SKM-1 treated with dmso at 0.1 percent for 144 hours (cell line): Measurements from ENCODE around the gene CEP57L1.
A peak's percentile ranks its signal among the peaks of the same experiment; 100 is the strongest.

ENCODE experiments used
- DNase-seq: peaks from one replicate; lab custom pipeline; 2025; ENCODE audit not compliant: unreplicated experiment; lab: John Stamatoyannopoulos, UW

The CEP57L1 gene

GRCh38 chr6:109095036-109095834 is at the start of gene CEP57L1:
Gene CEP57L1, plus strand, starts transcription at chr6:109095507. Its CDS starts 49,715 bp downstream, at chr6:109145222.
- DNase-seq: peak; percentile 97

- DNase-seq: no peak
These were observed 47.1 kb upstream of the CEP57L1 start for GRCh38 chr6:109048176-109048575.

GRCh38 chr6:109048670-109049415 is 46.5 kb upstream of the CEP57L1 start:
- no peak for DNase-seq

- no peak for DNase-seq
These were observed 45.3 kb upstream of the CEP57L1 start for GRCh38 chr6:109050012-109050411.

DNA sequence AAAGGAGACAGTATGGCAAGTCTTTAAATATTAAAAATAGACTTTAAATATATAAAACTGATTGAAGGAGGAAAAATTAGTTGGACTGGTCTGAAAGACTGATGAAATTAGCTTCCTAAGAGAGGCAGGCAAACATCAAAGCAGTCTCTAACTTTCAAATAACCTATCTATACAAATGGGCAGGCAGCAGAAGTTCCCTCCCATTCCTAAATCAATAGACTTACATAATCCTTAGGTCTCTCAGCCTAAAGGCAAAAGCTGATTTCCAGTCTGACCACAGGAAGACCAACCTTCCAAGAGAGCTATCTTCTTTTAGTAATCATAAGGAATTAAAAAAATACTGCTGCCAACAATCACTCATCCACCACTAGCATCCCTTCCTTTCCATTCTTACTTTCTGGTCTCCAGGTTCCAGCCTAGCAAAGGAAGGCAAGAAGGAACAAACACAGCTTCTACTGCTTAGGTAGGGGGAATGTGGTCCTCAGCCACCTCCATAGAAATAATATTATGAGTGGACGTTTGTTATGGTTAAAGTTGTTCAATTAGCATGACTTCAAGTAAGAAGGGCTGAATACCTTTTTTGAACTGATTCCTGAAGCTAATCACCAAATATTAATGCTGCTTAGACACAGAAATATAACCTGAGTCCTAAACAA is 44.7 kb upstream of the CEP57L1 start:
- DNase-seq: no peak

DNA sequence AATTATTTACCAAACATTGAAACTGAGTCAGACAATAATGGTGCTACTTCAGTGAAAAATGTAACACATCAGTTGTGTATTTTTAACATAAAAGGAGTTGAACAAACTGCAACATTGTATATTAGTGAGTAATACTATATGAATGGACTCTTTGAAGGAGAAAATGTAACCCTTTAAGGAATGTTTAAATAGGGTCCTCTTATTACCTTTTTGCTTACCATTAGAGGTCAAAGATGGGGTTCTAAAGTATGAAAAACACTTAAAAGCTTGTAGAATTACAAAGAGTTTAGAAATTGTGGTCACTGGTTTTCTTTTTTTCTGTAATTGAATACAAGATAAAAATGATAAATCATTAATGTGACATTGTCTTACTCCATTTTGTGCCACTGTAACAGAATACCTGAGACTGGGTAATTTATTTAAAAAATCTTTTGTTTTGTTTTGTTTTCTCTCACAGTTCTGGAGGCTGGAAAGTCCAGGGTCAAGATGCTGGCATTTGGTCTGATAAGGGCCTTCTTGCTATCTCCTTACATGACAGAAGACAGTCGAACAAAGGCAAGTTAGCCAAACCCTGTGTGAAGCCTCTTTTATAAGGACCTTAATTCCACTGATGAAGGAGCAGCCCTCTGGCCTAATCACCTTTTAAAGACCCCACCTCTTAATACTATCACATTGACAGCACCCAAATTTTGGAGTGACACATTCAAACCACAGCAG is 43.8 kb upstream of the CEP57L1 start:
- DNase-seq: no peak

DNA sequence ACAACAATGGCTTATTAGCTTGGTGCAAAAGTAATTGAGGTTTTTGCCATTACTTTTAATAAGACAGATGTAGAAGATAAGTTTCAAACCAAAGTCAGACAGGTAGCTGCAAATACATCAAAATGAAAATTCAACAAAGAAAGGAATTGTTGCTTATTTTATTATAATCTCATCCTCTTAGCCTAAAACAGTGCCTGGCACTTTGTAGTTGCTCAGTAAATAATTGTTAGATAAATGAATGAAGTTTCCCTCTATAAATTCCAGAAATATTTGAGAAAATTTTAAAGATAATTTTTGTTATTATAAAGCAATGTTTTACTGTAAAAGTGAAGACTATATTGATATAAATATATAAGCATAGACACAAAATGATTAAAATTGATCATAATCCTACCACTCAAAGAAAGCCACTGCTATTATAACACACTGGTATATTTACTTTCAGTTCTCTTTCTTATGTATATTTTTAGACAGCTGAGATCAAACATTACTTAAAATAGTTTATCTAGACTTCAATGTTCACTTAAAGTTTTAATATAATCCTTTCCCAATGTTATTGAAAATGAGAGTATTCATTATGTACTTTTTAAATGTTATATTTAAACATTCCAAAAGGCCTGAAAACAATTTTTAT is 43.2 kb upstream of the CEP57L1 start:
- no peak for DNase-seq

GRCh38 chr6:109052852-109053251 is 42.5 kb upstream of the CEP57L1 start:
- DNase-seq: no peak

GRCh38 chr6:109053336-109053735 is 42.0 kb upstream of the CEP57L1 start:
- DNase-seq: no peak

DNA sequence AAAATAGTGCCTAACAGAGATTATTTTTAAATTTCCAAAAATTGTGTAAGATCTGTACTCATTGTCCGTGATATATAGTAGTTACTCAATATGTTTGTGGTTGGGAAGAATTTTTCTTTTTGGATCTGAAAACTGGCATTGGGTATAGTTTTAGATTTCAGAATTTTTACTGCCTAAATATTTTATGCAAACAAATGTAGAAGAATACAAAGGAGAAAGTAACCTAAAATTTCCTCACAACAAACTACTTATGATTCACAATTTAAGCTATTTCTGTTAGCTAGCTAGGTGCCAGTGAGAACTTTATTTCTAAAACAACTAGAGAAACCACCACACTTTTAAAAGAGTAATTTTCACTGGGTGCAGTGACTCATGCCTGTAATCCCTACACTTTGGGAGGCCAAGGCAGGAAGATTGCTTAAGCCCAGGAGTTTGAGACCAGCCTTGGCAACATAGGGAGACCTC is 39.5 kb upstream of the CEP57L1 start:
- DNase-seq: no peak

DNA sequence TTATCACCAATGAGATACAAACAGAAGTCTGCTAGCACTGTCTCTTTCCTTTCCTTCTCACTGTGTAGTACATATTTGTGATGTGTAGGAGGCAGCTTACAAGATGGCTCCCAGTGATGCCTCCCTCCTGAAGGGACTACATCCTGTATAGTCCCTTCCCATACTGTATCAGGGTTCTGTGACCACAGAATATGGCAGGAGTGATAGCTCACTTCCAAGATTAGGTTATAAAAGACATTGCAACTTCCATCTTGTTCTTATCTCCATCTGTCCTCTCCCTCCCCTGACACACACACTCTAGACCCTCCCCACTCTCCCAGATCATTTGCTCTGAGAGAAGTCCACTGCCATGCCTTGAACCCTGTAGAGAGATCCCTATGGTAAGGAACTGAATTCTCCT is 38.6 kb upstream of the CEP57L1 start:
- no peak for DNase-seq

DNA sequence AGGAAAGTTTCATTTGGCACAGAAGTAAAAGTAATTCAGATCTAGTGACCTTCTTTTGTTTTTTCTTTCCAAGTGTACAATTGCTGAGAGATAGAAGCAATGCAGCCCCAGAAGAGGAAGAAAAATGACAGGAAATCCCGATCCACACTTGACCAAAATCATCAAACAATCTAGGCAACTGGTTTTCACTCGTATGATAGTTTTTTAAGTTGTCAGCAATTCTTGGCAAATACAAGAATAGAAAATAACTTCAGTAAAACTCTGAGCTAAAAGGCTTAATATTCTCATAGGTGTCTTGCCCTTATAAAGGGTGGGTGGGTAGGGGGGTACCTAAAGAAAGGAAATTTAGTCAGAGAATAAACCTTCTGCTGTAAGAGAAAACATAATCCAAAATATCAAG is 36.7 kb upstream of the CEP57L1 start:
- DNase-seq: no peak

- DNase-seq: no peak
These were observed 36.2 kb upstream of the CEP57L1 start for GRCh38 chr6:109059153-109059552.

DNA sequence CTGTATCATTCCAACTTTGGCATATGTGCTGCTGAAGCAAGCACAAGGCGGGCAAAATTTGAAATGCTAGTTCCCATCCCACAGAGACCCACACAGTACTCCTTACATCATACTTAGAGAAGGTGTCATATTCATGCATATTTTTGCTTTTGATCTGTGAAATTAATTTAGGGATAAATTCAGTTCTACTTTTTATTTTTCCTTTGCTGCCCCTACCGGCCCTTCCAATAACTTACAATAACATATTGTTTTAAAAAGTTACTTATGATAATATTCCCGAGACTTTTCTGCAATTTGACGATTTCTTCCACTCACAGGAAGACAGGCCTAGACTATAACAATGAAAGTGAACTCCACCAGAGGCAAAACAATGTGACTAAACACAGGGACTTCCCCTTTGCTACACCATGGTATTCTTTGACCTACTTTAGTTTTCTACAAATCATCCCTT is 35.7 kb upstream of the CEP57L1 start:
- peak; percentile 77 for DNase-seq

GRCh38 chr6:109060571-109060970 is 34.7 kb upstream of the CEP57L1 start:
- no peak for DNase-seq

GRCh38 chr6:109062216-109062615 is 33.1 kb upstream of the CEP57L1 start:
- DNase-seq: no peak

DNA sequence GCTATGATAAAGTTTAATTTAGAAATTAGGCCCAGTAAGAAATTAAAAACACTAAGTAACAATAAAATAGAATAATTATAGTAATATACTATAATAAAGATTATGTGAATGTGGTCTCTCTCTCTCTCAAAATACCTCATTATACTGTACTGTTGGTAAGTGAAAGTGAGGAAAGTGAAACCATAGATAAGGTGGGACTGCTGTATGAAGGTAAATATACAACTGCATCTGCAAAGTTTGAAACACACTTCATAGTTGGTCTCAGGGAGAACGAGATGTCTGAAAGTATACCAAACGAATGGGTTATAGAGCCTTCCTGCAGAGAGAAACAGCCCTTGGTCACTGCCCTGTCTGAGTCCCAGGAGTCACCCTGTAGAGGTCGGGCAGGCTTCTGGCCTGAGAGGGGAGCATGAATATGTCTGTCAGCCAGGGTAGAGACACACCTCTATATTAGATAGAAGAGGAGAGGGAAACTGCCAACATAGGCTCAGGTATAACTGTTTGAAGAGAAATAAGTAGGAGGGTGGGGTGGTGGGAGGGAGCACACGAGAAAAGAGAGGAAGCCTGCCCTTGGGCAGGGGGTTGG is 32.4 kb upstream of the CEP57L1 start:
- no peak for DNase-seq

GRCh38 chr6:109069746-109070145 is 25.6 kb upstream of the CEP57L1 start:
- DNase-seq: no peak

GRCh38 chr6:109071125-109071917 is 24.0 kb upstream of the CEP57L1 start:
- no peak for DNase-seq
